Parathyroid adenoma (tissue), 2 donors: ENCODE data around the gene RNASEH1.

Source experiments
- H2AFZ ChIP-seq: fragments of 300-600 bp; sonication (generic); one replicate; pipeline ENCODE4 v1.7.0; 2017; ENCODE audit warnings: antibody characterized with exemption, mild to moderate bottlenecking
- H3K27ac ChIP-seq: fragments of 300-600 bp; sonication (generic); one replicate; pipeline ENCODE4 v1.7.0; 2017
- H3K27me3 ChIP-seq: fragments of 300-600 bp; sonication (generic); one replicate; pipeline ENCODE4 v1.7.0; 2017; ENCODE audit warnings: low read length; ENCODE audit not compliant: control insufficient read depth, insufficient read depth
- H3K36me3 ChIP-seq: fragments of 300-600 bp; sonication (generic); one replicate; pipeline ENCODE4 v1.7.0; 2017; ENCODE audit warnings: low read length; ENCODE audit not compliant: control insufficient read depth, insufficient read depth
- H3K4me1 ChIP-seq: fragments of 300-600 bp; sonication (generic); one replicate; pipeline ENCODE4 v1.7.0; 2017; ENCODE audit warnings: control low read depth
- H3K4me2 ChIP-seq: fragments of 300-600 bp; sonication (generic); one replicate; pipeline ENCODE4 v1.7.0; 2017; ENCODE audit warnings: low read length
- H3K4me3 ChIP-seq: fragments of 300-600 bp; sonication (generic); one replicate; pipeline ENCODE4 v1.7.0; 2017; ENCODE audit warnings: low read depth, low read length
- H3K79me2 ChIP-seq: fragments of 300-600 bp; sonication (generic); one replicate; pipeline ENCODE4 v1.7.0; 2017; ENCODE audit warnings: control low read depth
- H3K9ac ChIP-seq: fragments of 300-600 bp; sonication (generic); one replicate; pipeline ENCODE4 v1.7.0; 2017; ENCODE audit warnings: mild to moderate bottlenecking
- H3K9me3 ChIP-seq: fragments of 300-600 bp; sonication (generic); one replicate; pipeline ENCODE4 v1.7.0; 2017; ENCODE audit warnings: low read length; ENCODE audit not compliant: control insufficient read depth
- TF ChIP-seq, protein P1 (sequence below): fragments of 300-600 bp; sonication (generic); IDR thresholded peaks from one replicate; pipeline ENCODE4 v1.7.0; 2017; ENCODE audit warnings: antibody characterized with exemption, mild to moderate bottlenecking
- donor health status: primary hyperparathyroidism.

The RNASEH1 gene

DNA sequence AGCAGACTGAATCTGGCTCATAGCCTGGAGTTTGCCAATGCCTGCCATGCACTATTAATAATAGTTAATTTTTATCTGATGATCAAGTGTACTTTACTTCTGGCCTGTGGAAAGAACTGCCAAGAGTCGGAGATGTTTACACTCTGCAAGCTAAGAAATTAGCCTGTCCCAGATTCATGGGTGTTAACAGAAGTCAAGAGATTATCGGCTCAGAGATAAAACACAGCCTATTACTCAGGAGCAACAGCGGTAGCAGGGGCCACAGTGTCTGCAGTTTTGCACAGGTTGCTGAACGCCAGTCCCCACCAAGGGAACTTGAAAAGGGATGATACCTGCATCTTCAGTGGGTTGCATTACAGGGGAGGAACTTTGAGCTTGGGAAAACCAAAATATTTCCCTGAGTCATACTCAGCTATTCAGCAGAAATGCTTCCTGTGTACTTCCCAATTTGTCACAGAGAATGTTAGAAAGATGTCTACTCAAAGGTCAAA lies 34.5 kb downstream of the RNASEH1 start:
- H3K36me3 ChIP-seq, result no peaks in the 10 kb centered on the region
- no peaks in the 10 kb centered on the region for H3K79me2 ChIP-seq
- TF ChIP-seq, protein P1, sequence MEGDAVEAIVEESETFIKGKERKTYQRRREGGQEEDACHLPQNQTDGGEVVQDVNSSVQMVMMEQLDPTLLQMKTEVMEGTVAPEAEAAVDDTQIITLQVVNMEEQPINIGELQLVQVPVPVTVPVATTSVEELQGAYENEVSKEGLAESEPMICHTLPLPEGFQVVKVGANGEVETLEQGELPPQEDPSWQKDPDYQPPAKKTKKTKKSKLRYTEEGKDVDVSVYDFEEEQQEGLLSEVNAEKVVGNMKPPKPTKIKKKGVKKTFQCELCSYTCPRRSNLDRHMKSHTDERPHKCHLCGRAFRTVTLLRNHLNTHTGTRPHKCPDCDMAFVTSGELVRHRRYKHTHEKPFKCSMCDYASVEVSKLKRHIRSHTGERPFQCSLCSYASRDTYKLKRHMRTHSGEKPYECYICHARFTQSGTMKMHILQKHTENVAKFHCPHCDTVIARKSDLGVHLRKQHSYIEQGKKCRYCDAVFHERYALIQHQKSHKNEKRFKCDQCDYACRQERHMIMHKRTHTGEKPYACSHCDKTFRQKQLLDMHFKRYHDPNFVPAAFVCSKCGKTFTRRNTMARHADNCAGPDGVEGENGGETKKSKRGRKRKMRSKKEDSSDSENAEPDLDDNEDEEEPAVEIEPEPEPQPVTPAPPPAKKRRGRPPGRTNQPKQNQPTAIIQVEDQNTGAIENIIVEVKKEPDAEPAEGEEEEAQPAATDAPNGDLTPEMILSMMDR, result no peak
- peaks cover 23% of the 10 kb centered on the region for H3K4me1 ChIP-seq
- H3K27ac ChIP-seq, result peak overlapping the region; percentile 33
- no peak overlapping the region for H3K4me3 ChIP-seq
- H3K4me2 ChIP-seq, result no peak overlapping the region
- H2AFZ ChIP-seq, result peak overlapping the region; percentile 61
- H3K9me3 ChIP-seq, result no peaks in the 10 kb centered on the region
- no peak overlapping the region for H3K9ac ChIP-seq
- H3K27me3 ChIP-seq, result no peaks in the 10 kb centered on the region

DNA sequence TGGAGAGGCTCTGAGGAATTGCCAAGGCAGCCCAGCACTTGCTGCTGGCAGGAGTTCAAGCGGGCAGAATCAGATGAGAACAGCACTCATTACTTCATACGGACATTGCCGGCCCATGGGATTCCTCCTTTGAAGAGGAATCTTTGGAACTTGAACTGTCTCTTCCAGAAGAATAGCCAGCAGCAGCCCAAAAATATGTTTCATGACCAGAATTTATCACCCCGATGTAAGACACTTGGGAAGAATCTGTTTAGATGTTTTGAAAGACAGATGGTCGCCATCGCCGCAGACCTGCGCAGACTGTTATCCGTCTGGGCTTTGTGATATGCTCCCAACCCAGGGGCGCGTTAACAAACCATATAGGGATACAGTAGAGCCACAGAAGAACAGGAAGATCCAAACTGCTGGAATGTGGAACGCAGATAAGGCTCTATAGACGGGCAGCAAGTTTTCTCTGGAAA lies 35.1 kb downstream of the RNASEH1 start:
- Histone ChIP-seq H3K4me2 (peak overlapping the region; percentile 11), H3K27me3 (no peaks in the 10 kb centered on the region), H3K79me2 (no peaks in the 10 kb centered on the region), H3K36me3 (no peaks in the 10 kb centered on the region), H3K4me3 (no peak overlapping the region), H3K27ac (peak overlapping the region; percentile 33), H3K9me3 (no peaks in the 10 kb centered on the region), H3K9ac (no peak overlapping the region), H3K4me1 (peaks cover 25% of the 10 kb centered on the region), H2AFZ (peak overlapping the region; percentile 61)
- TF ChIP-seq, protein P1, result no peak

DNA sequence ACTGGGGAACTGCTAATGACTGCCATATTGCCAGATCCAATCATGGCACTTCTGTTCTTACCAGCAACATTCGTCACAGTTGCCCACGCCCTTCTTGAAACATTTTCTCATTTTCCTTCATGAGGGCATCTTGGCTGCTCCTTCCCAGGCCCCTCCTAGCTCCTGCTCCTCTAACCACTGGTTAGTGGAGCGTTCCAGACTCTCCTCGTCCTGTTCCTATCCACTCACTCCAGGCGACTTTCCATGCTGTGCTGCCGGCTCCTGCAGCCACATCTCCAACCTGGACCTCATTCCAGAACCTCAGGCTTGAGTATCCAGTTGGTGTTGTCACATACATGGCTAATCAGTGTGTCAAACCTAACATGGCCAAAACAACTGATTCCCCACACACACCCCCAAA lies 37.5 kb downstream of the RNASEH1 start:
- H2AFZ ChIP-seq, result no peak overlapping the region
- peaks cover 6% of the 10 kb centered on the region for H3K79me2 ChIP-seq
- TF ChIP-seq, protein P1, result no peak
- H3K27ac ChIP-seq, result no peak overlapping the region
- H3K27me3 ChIP-seq, result no peaks in the 10 kb centered on the region
- H3K4me2 ChIP-seq, result peak overlapping the region; percentile 19
- H3K9me3 ChIP-seq, result no peaks in the 10 kb centered on the region
- no peak overlapping the region for H3K9ac ChIP-seq
- H3K36me3 ChIP-seq, result no peaks in the 10 kb centered on the region
- no peak overlapping the region for H3K4me3 ChIP-seq
- H3K4me1 ChIP-seq, result peaks cover 27% of the 10 kb centered on the region

DNA sequence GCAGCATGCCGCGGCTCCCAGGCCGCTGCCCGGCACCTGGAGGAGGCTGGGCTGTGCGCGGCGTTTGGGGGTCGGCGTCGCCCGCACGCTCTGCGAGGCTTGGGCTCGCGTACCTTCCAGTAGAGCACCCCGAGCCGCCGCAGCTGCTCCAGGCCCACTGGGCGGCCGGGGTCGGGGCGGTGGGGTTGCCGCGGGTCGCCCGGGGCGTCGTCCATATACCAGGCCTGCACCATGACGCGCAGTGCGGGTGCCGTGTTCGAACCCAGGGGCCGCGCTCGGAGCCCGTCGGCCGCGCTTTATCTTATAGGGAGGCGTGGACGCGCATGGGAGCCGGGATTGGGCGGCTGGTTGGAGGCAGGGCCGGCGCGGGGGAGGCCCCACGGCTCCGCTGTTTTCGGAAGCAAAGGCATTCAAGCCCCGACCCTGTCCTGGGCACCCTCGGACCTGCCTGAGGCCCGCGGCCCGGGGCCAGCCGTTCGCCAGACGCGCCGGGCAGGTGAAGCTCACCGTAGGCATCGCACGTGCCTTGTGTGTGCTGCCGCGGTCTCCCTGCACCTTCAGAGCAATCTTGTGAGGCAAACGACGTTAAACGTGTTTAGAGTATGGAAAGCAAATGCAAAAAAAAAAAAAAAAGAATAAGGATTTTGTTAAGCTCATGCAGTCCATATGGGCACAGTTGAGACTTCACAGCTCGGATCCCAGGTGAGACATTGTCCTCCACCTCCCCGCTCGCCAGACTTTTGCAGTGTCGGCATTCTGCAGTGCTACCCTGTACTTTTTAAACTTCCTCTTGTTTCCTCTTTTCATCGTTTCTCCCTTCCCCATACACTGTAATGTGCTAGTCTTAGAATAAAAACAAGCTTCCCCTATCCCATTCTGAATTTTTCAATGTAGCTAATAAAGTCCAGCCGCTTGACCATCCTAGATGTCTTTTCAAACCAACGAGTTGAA lies 38.6 kb downstream of the RNASEH1 start, which contains the start of gene ADI1:
ADI1 (minus strand) TSS at position 277 of the 951 bp plus-strand sequence; CDS start at position 233, 44 bp downstream.
- Histone ChIP-seq H3K27me3 (no peaks in the 10 kb centered on the region), H3K79me2 (peaks cover 6% of the 10 kb centered on the region), H3K27ac (peak within 1 kb of the TSS; percentile 95), H3K36me3 (no peaks in the 10 kb centered on the region), H3K4me3 (peak within 1 kb of the TSS; percentile 92), H2AFZ (peak within 1 kb of the TSS; percentile 96), H3K4me1 (peaks cover 21% of the 10 kb centered on the region), H3K9me3 (no peaks in the 10 kb centered on the region), H3K4me2 (peak within 1 kb of the TSS; percentile 98), H3K9ac (peak within 1 kb of the TSS; percentile 84)
- TF ChIP-seq, protein P1, result no peak
